ENCODE measurements around the gene DGAT2.
"Not testable (repeated sequence)": the region's sequence is repeated elsewhere in the genome, so short reads cannot be mapped to it uniquely, and the experiment has no call there.

The DGAT2 gene

GRCh38 chr11:75768112-75768908 lies at the start of gene DGAT2:
Gene DGAT2 (plus strand): TSS chr11:75768778. CDS start chr11:75768992, 214 bp downstream.
- peak; percentile 42 to 47 for DNase-seq (ENCODE audit: low read depth in 2 of 2)

- DNase-seq (ENCODE audit: low read depth in 2 of 2): no peak
Measured at GRCh38 chr11:75719340-75720239, 49.0 kb upstream of the DGAT2 start.

GRCh38 chr11:75720639-75721038 lies 47.9 kb upstream of the DGAT2 start:
- no peak for DNase-seq (ENCODE audit: low read depth in 2 of 2)

GRCh38 chr11:75721852-75722668 lies 46.5 kb upstream of the DGAT2 start:
- DNase-seq (ENCODE audit: low read depth in 2 of 2): no peak

GRCh38 chr11:75722669-75723042 lies 45.9 kb upstream of the DGAT2 start:
- no peak for DNase-seq (ENCODE audit: low read depth in 2 of 2)

- no peak for DNase-seq (ENCODE audit: low read depth in 2 of 2)
Measured at GRCh38 chr11:75725547-75726320, 42.8 kb upstream of the DGAT2 start.

GRCh38 chr11:75728992-75729391 lies 39.6 kb upstream of the DGAT2 start:
- no peak for DNase-seq (ENCODE audit: low read depth in 2 of 2)

- DNase-seq (ENCODE audit: low read depth in 2 of 2): no peak
Measured at GRCh38 chr11:75731095-75731494, 37.5 kb upstream of the DGAT2 start.

GRCh38 chr11:75733071-75733430 lies 35.5 kb upstream of the DGAT2 start:
- DNase-seq (ENCODE audit: low read depth in 2 of 2): no peak

- DNase-seq (ENCODE audit: low read depth in 2 of 2): no peak
Measured at GRCh38 chr11:75733431-75734107, 35.0 kb upstream of the DGAT2 start.

- no peak for DNase-seq (ENCODE audit: low read depth in 2 of 2)
Measured at GRCh38 chr11:75734491-75735180, 33.9 kb upstream of the DGAT2 start.

- DNase-seq (ENCODE audit: low read depth in 2 of 2): no peak
Measured at GRCh38 chr11:75735181-75735845, 33.3 kb upstream of the DGAT2 start.

- no peak for DNase-seq (ENCODE audit: low read depth in 2 of 2)
Measured at GRCh38 chr11:75737314-75737713, 31.3 kb upstream of the DGAT2 start.

- DNase-seq (ENCODE audit: low read depth in 2 of 2): no peak
Measured at GRCh38 chr11:75740681-75741080, 27.9 kb upstream of the DGAT2 start.

GRCh38 chr11:75743159-75743558 lies 25.4 kb upstream of the DGAT2 start:
- DNase-seq (ENCODE audit: low read depth in 2 of 2): not testable (repeated sequence)

- no peak for DNase-seq (ENCODE audit: low read depth in 2 of 2)
Measured at GRCh38 chr11:75743711-75744563, 24.6 kb upstream of the DGAT2 start.

- DNase-seq (ENCODE audit: low read depth in 2 of 2): no peak
Measured at GRCh38 chr11:75745807-75746206, 22.8 kb upstream of the DGAT2 start.

- DNase-seq (ENCODE audit: low read depth in 2 of 2): not testable (repeated sequence)
Measured at GRCh38 chr11:75748729-75749273, 19.8 kb upstream of the DGAT2 start.
